Esophagus squamous epithelium (tissue), 5 donors: ENCODE measurements around the gene SAMD11. TPM values are rescaled to one million over a fixed set of nuclear protein-coding genes. Genes with fewer than 3 reads are reported as not detected.

Experiments
- DNase-seq: peaks from one replicate; lab custom pipeline; 2025; lab: John Stamatoyannopoulos, UW
- H3K27ac ChIP-seq, 4 donors: fragments of 200-600 bp; sonication (generic); one replicate each; pipeline ENCODE4 v1.5.1; 2016 to 2019; ENCODE audit warnings: mild to moderate bottlenecking in 1 of 4
- H3K27me3 ChIP-seq, 4 donors: fragments of 200-600 bp; sonication (generic); 1 replicate in 3 of 4; 2 replicates in 1 of 4; pipeline versions ENCODE4 v1.5.1 to v1.6.0; 2017 to 2021; ENCODE audit warnings: antibody characterized with exemption in 1 of 4
- H3K36me3 ChIP-seq, 3 donors: fragments of 200-600 bp; sonication (generic); one replicate each; pipeline ENCODE4 v1.5.1; 2016 to 2019
- H3K4me1 ChIP-seq, 3 donors: fragments of 200-600 bp; sonication (generic); one replicate each; pipeline ENCODE4 v1.5.1; 2017 to 2019
- H3K4me3 ChIP-seq, 4 donors: fragments of 200-600 bp; sonication (generic); 1 replicate in 3 of 4; 2 replicates in 1 of 4; pipeline ENCODE4 v1.5.1; 2016 to 2019; ENCODE audit warnings: mild to moderate bottlenecking in 2 of 4, moderate library complexity in 1 of 4
- H3K9me3 ChIP-seq, 3 donors: fragments of 200-600 bp; sonication (generic); one replicate each; pipeline ENCODE4 v1.5.1; 2016 to 2019
- CTCF ChIP-seq, 6 experiments: fragments of 450-650 bp in 4 of 6; fragments of 200-600 bp in 2 of 6; sonication (generic) in 2 of 6; IDR thresholded peaks; one replicate each; pipeline ENCODE4 v1.5.1; 2016 to 2019; ENCODE audit warnings: antibody characterized with exemption in 6 of 6, mild to moderate bottlenecking in 4 of 6, moderate library complexity in 4 of 6
- POLR2A ChIP-seq, 4 donors: fragments of 450-650 bp; IDR thresholded peaks; one replicate each; pipeline ENCODE4 v1.6.1; 2017; ENCODE audit warnings: antibody characterized with exemption in 4 of 4, mild to moderate bottlenecking in 4 of 4, moderate library complexity in 3 of 4
- WGBS, 2 donors: methylation state at CpG; one replicate each; pipeline ENCODE4 v1.1.5; 2018; 5-methylcytosine and 5-hydroxymethylcytosine counted together
- intact Hi-C: fragments of 100-400 bp; cut with DNase I; formaldehyde crosslinking; loops from one replicate; pipeline ENCODE4 v1.15.0; 2022
- total RNA-seq, 4 donors: library from RNA; depleted of rRNA; stranded (reverse); fragments of >200 nt; gene quantifications; one replicate each; pipeline ENCODE4 v1.1.0, GENCODE V29; 2016
- donor health status: DM: yes; HTN: yes; CAD: no.

The SAMD11 gene
- total RNA-seq, 4 donors from 2014 or later: 0.48 to 0.95 (median 0.57) TPM; not detected in 1

- Histone ChIP-seq H3K4me3 (peak overlapping the region; percentile 22 to 69 (median 36)), H3K27ac (peak overlapping the region; percentile 2 to 49 (median 34)), H3K27me3 (peaks cover 26 to 71% (median 27%) of the 10 kb centered on the region in 4 donors), H3K4me1 (peaks cover 29 to 56% (median 36%) of the 10 kb centered on the region in 3 donors), H3K36me3 (peaks cover 0 to 33% (median 10%) of the 10 kb centered on the region in 3 donors), H3K9me3 (no peaks in the 10 kb centered on the region)
- DNase-seq: no peak
- no peak for TF ChIP-seq CTCF (IDR thresholded peaks at IDR 0.05)
- no peak for TF ChIP-seq POLR2A (IDR thresholded peaks at IDR 0.05)
- intact Hi-C loops: no loop called here
- 2% methylated on average over 8 of the region's 98 CpGs; no CpG with 5 or more reads in 1 of the 2 donors for WGBS, 2 donors
Measured at GRCh38 chr1:941588-942383, 18.1 kb downstream of the SAMD11 start.

GRCh38 chr1:942411-942821 is 18.7 kb downstream of the SAMD11 start:
- Histone ChIP-seq H3K36me3 (peaks cover 4 to 39% (median 12%) of the 10 kb centered on the region in 3 donors), H3K4me1 (peaks cover 29 to 53% (median 36%) of the 10 kb centered on the region in 3 donors), H3K27me3 (peaks cover 21 to 65% (median 26%) of the 10 kb centered on the region in 4 donors), H3K4me3 (peak overlapping the region; percentile 22 to 69 (median 36)), H3K27ac (peak overlapping the region in 2 of 4 donors; percentile 40 to 49), H3K9me3 (no peaks in the 10 kb centered on the region)
- no peak for DNase-seq
- TF ChIP-seq POLR2A (IDR thresholded peaks at IDR 0.05) (no peak), CTCF (IDR thresholded peaks at IDR 0.05) (no peak)
- intact Hi-C loops: no loop called here
- WGBS, 2 donors: no CpG with 5 or more reads among the region's 48 CpGs

GRCh38 chr1:942864-943533 is 19.3 kb downstream of the SAMD11 start:
- TF ChIP-seq POLR2A (IDR thresholded peaks at IDR 0.05): peak in 1 of 4 donors; percentile 6
- TF ChIP-seq CTCF (IDR thresholded peaks at IDR 0.05): no peak
- peaks cover 19 to 59% (median 26%) of the 10 kb centered on the region in 4 donors for H3K27me3 ChIP-seq
- 4 to 51% methylated on average over 2 to 9 of the region's 27 CpGs for WGBS, 2 donors
- no peak for DNase-seq
- intact Hi-C loops: no loop called here
- no peaks in the 10 kb centered on the region for H3K9me3 ChIP-seq
- H3K27ac ChIP-seq: peak overlapping the region in 3 of 4 donors; percentile 40 to 57 (median 49)
- H3K4me1 ChIP-seq: peaks cover 29 to 53% (median 36%) of the 10 kb centered on the region in 3 donors
- peaks cover 10 to 45% (median 18%) of the 10 kb centered on the region in 3 donors for H3K36me3 ChIP-seq
- peak overlapping the region in 2 of 4 donors; percentile 45 to 69 for H3K4me3 ChIP-seq

GRCh38 chr1:943545-944340 is 20.0 kb downstream of the SAMD11 start:
- WGBS, 2 donors: 51 to 58% methylated on average over 4 of the region's 27 CpGs
- Histone ChIP-seq H3K36me3 (peaks cover 16 to 53% (median 21%) of the 10 kb centered on the region in 3 donors), H3K4me1 (peaks cover 29 to 53% (median 36%) of the 10 kb centered on the region in 3 donors), H3K27ac (peak overlapping the region; percentile 21 to 74 (median 36)), H3K4me3 (peak overlapping the region in 1 of 4 donors; percentile 19), H3K27me3 (peaks cover 19 to 52% (median 26%) of the 10 kb centered on the region in 4 donors), H3K9me3 (no peaks in the 10 kb centered on the region)
- DNase-seq: no peak
- intact Hi-C loops: no loop called here
- TF ChIP-seq POLR2A (IDR thresholded peaks at IDR 0.05) (no peak), CTCF (IDR thresholded peaks at IDR 0.05) (no peak)
